22Rv1 (cell line): ENCODE data around the gene MYO10.

Experiments used
- CTCF ChIP-seq: fragments of 450-650 bp; IDR thresholded peaks from 2 replicates; pipeline ENCODE4 v1.5.1; 2017; ENCODE audit warnings: mild to moderate bottlenecking
- ZFX ChIP-seq: fragments of 450-650 bp; IDR thresholded peaks from 2 replicates; pipeline ENCODE4 v1.6.1; 2017; ENCODE audit warnings: antibody characterized with exemption, borderline replicate concordance

GRCh38 chr5:16933337-16933736 lies 2.8 kb downstream of the MYO10 start:
- TF ChIP-seq CTCF (no peak), ZFX (no peak)
